SH-SY5Y (cell line): ENCODE results near the gene GRID2.

Source experiments
- GATA2 ChIP-seq: IDR thresholded peaks from 2 replicates; pipeline ENCODE4 v1.6.1; 2011; ENCODE audit warnings: mild to moderate bottlenecking, low read depth, low read length
- GATA3 ChIP-seq: IDR thresholded peaks from 2 replicates; pipeline ENCODE4 v1.6.1; 2011; ENCODE audit warnings: low read depth, mild to moderate bottlenecking, low read length, moderate library complexity

The GRID2 gene

DNA sequence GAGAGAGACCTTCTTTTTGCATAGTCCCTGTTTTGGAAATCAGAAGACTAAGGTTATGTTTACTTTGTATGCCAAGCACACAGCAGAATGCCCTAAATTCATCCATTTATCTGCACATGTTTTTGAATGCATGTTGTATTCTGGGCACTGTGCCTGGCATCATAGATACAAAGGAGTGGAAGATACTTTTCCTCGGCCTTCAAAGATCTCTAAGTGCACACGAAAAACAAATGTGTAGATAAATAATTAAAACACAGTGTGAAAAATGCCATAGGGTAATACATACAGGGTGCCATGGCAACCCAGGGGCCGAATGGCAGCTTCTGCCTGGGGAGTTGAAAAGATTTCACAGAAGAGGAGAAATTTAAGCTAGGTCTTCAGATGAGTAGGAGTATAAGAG is 1134.2 kb downstream of the GRID2 start:
- TF ChIP-seq GATA2 (no peak), GATA3 (no peak)

DNA sequence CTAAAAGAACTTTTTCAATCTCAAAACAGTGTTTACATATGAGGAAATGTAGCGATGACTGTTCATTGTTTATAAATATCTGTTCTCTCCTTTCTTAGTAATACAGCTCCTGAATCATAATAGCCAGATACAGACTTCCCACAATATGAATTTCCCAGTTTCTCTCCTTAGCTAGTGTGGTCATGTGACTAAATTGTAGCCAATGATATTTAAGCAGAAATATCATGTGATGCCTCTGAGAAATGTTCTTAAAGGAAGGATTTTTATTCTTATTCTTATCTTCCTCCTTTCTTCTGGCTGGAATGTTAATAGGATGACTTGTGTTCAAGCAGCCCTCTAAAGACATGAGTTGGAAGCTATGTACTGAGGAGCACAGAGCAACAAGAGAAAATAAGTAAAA is 1141.1 kb downstream of the GRID2 start:
- TF ChIP-seq GATA2: no peak
- TF ChIP-seq GATA3: no peak

DNA sequence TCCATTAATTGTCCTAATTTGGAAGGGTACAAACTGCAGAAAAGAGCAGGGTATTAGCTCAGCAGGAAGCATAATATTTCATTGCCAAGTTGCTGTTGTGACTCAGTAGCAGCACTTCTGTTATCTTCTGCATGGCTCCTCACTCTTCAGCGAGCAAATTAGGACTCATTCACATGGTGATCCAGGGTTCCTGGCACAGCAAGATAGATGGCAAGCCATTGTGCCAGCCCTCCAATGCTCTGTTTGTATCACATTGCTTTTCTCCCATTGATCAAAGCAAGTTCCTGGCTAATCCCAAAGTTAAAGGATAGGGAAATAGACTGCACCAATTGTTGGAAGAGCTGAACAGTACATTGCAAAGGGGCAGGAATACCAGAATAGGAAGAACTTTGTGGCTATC is 1142.3 kb downstream of the GRID2 start:
- TF ChIP-seq GATA3 (no peak), GATA2 (no peak)

DNA sequence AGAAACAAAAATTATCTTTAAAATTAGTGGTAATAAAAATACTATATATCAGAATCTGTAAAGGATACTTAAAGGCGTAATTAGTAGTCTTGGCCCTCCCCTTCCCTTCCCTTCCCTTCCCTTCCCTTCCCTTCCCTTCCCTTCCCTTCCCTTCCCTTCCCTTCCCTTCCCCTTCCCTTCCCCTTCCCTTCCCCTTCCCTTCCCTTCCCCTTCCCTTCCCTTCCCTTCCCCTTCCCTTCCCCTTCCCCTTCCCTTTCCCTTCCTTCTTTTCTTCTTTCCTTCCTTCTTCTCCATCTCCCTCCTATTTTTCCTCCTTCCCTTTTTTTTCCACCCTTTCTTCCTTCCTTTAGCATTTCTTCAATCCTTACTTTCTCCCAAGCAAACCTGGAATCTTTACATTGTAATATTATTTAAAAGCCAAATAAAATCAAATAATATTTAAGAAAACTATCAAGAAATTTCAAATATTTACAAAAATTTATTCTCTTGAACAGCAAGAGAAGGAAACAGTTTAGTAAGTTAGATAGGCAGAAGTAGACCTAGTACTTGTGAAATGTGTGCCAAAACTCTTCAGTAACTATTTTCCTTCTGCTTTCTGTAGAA is 1145.0 kb downstream of the GRID2 start:
- TF ChIP-seq GATA3 (no peak), GATA2 (no peak)

DNA sequence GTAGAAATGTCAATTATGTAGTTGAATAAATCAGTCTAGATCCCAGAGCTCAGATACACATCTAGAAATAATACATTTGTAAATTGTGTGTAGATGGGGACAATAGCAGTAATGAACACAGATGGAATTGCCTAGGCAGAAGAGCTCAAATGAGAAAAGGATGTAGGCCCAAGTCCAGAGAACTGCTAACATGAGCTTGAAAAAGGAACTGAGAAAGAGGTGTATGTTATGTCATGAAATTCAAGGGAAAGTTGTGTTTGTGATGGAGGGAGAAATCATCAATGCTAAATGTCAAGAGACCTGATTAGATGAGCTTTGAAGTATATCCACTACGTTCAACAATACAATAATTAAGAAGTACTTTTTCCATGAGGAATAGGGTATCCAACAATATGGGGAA is 1148.2 kb downstream of the GRID2 start:
- TF ChIP-seq GATA2: no peak
- TF ChIP-seq GATA3: no peak

DNA sequence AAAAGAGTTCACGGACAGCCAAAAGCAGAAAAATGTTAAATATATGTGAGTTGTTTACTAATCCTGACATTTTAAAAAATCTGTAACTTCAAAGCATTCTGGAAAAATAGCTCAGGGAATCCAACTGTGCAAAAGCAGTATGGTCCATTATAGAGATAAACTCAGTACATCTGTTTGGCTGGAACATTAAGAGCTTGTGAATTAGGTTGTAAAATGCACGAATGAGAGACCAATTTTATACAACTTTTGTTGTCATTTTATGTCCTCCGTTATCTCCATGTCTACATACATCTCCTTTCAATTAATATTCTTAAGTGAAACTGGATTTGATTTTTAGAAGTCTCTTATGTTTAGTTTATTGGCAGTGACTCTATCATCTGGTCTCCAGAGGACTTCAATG is 1157.8 kb downstream of the GRID2 start:
- TF ChIP-seq GATA2 (no peak), GATA3 (no peak)

DNA sequence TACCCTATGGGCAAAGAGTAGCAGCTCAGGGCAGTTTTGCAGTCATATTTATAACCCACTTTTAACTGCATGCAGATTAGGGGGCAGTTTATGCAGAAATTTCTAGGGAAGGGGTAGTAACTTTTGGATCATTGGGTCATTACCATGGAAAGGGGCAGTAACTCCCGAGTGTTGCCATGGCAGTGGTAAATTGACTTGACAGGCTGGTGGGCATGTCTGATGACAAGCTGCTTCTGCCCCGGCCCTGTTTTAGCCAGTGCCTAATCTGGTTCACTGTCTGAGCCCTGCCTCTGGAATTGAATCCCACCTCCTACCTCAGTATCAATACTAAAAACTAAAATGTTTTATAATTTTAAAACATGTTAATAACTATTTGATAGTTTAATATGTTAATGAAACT is 1162.7 kb downstream of the GRID2 start:
- TF ChIP-seq GATA2 (no peak), GATA3 (no peak)

DNA sequence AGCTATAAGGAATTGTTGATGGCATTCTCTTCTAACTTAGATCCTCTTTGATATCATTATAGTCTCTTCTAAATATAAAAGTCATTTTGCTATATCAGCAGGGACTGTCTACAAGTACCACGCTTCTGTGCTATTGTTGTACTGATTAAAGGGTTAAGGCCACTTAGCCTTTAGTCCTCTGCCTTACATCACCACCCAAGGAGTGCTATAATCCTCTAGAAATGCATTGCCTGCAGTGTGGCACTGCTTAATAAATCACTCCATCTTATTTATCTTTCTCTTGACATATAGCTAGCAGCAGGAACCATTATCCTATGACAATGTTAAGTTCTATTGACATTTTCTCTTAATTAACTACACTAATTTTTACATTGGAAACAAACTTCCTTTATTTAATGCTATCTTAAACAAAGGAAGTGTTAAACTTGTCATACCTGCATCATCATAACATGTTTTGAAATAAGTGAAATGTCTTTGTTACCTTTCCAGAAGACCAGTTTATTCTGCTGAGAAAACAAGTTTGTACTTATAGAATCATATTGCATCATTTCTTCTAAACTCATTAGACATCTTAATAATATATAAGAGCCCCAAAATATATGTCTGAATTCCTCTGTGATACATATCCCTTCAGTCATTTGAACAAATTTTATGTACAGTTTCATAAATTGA is 1163.9 kb downstream of the GRID2 start:
- no peak for TF ChIP-seq GATA3
- no peak for TF ChIP-seq GATA2

DNA sequence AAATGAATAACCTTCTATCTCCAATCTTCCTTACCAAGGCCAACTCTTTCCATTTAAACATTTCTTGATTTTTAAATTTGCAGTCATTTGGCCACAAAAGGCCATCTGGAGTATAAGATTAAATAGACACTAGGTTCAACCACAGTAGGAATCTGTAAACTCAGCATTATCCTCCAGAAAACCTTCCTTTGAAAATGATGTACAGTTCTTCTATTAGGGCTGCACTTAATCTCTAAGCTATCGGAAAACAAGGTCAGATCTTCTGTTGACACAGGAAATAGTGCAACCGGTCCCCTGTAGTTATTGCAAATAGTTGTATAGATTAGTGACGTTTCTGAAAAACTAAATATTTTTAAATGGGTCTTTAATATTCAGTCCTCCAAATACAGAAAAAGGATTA is 1165.8 kb downstream of the GRID2 start:
- TF ChIP-seq GATA3 (no peak), GATA2 (no peak)

DNA sequence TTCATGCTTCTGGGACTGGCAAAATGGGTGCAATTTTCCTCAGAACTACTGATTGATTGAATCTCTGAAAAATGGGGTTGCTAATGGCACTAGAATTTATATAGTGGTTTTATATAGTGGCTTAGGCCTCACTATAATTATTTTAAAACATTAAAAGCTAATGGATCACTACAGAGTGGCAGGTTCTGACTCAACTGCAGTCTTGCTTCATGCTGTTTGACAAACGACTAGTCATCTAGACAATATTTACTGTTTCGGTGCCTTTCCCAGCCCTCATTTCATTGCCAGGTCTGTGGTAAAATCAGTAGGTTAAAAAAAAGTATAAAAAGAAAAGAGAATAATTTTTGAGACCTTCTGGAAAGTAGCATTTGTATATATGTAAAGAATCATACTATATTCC is 1172.0 kb downstream of the GRID2 start:
- no peak for TF ChIP-seq GATA2
- TF ChIP-seq GATA3: no peak

DNA sequence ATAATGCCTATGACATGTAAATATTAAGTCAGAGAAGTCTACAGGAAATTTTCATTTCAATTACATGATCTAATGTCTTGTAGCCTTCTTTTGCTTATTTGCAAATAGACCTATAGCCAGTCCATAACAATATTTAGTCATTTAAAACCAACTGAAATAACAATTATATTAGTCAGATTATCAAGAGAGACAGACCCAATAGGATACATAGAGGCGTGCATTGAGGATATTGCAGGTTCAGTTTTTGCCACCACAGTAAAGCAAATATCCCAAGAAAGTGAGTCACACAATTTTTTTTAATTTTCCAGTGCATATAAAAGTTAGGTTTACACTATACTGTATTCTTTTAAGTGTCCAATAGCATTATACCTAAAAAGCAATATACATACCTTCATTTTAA is 1175.0 kb downstream of the GRID2 start:
- TF ChIP-seq GATA3 (no peak), GATA2 (no peak)

DNA sequence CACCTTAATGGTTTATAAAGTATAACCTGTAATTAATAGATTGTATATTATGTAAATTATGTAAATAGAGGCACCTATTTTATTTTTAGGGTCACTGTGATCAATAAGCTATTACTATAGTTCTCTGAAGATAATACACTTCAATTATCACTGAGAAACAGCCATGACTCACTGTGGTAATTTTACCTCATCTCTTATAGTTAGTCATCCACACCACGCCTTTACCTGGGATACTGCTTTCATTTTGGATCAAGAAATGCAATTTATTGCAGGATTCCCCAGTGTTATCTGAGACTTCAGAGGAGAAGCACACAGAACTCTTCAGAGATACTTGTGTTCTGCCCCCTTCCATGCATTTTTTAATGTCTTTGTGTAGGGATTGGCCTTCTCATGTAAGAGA is 1176.7 kb downstream of the GRID2 start:
- TF ChIP-seq GATA3 (no peak), GATA2 (no peak)

DNA sequence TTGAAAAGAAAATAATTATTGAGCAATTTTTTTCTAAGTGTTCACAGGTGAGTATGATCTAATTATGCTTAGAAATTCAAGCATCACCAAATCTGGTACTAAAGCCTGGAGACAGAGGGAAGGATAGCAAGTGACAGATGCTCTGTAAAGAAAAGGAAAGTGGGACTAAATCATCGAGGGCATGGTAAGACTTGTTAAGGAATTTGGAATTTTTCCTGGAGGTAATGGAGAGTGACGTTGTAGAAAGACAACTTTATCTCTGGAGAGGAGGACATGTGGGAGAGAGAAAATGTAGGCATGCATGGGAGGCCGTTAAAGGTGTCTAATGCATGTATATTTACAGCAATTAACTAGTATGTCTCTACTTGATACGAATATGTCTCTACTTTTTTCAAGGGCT is 1191.6 kb downstream of the GRID2 start:
- TF ChIP-seq GATA2 (no peak), GATA3 (no peak)

DNA sequence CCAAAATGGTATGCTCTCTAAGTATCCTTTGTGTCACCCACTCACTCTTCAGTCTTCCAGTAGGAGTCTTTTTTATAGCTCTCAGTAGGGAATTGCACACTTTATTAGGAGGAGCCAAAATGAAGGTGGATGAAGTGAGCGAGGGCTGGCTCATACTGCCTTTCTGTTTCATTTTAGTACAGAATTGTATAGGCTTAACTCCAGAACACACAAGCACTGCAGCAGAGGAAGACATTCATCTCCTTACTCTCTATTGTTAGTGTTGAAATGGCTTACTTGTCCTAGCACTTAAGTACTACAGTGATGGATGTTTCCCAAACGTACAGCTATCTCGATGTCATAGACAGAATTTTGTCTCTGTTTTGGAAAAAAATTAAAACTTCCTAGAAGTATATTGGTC is 1197.5 kb downstream of the GRID2 start:
- no peak for TF ChIP-seq GATA2
- TF ChIP-seq GATA3: no peak

DNA sequence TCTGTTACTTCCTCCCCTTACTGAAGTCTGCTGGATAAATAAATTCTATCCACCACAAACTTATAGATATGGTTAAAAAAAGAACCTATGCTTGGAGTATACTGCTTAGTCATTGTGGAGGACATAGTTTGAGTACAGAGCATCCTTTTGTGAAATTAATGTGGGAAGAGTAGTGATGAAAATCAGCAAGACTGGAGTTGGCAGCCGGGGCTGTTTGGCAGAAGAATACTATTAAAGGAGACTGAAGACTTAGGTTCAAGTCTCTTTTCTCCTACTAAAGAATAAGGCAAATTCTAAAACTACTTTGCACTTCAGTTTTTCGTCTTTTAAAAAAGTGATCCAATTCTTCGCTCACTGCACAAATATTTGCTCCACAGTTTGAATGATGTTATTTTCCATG is 1198.2 kb downstream of the GRID2 start:
- no peak for TF ChIP-seq GATA2
- TF ChIP-seq GATA3: no peak
